NCI-H2196 treated with DMSO at 0.1 percent for 48 hours (cell line): ENCODE measurements around the gene GNG7.

Source experiments
- DNase-seq: peaks from one replicate; lab custom pipeline; 2025; ENCODE audit not compliant: unreplicated experiment; lab: John Stamatoyannopoulos, UW

Gene GNG7

GRCh38 chr19:2491130-2491801, 211.2 kb downstream of the GNG7 start:
- peak; percentile 89 for DNase-seq

- no peak for DNase-seq
These were observed 211.8 kb downstream of the GNG7 start for GRCh38 chr19:2490659-2491058.

- DNase-seq: peak; percentile 17
These were observed 213.4 kb downstream of the GNG7 start for GRCh38 chr19:2488942-2489731.

- no peak for DNase-seq
These were observed 214.0 kb downstream of the GNG7 start for GRCh38 chr19:2488405-2488941.

- DNase-seq: no peak
These were observed 214.7 kb downstream of the GNG7 start for GRCh38 chr19:2487842-2488241.

- DNase-seq: no peak
These were observed 215.4 kb downstream of the GNG7 start for GRCh38 chr19:2487090-2487489.

GRCh38 chr19:2485428-2485827, 217.1 kb downstream of the GNG7 start:
- DNase-seq: no peak

- no peak for DNase-seq
These were observed 218.1 kb downstream of the GNG7 start for GRCh38 chr19:2484178-2484937.

- DNase-seq: no peak
These were observed 218.9 kb downstream of the GNG7 start for GRCh38 chr19:2483484-2484151.

- no peak for DNase-seq
These were observed 219.4 kb downstream of the GNG7 start for GRCh38 chr19:2483084-2483483.

- DNase-seq: no peak
These were observed 220.0 kb downstream of the GNG7 start for GRCh38 chr19:2482354-2483038.

- no peak for DNase-seq
These were observed 221.0 kb downstream of the GNG7 start for GRCh38 chr19:2481466-2481865.

- no peak for DNase-seq
These were observed 222.8 kb downstream of the GNG7 start for GRCh38 chr19:2479556-2480194.

- DNase-seq: no peak
These were observed 223.5 kb downstream of the GNG7 start for GRCh38 chr19:2478756-2479555.

- DNase-seq: no peak
These were observed 224.2 kb downstream of the GNG7 start for GRCh38 chr19:2478278-2478755.

- DNase-seq: no peak
These were observed 224.7 kb downstream of the GNG7 start for GRCh38 chr19:2477732-2478191.

- DNase-seq: no peak
These were observed 225.3 kb downstream of the GNG7 start for GRCh38 chr19:2477141-2477710.

- DNase-seq: no peak
These were observed 225.9 kb downstream of the GNG7 start for GRCh38 chr19:2476451-2477140.
